NCI-H1436 (cell line): ENCODE results near the gene EXO5.
"Not testable (repeated sequence)": the region's sequence is repeated elsewhere in the genome, so short reads cannot be mapped to it uniquely, and the experiment has no call there.

Source experiments
- DNase-seq: peaks from one replicate; lab custom pipeline; 2025; lab: John Stamatoyannopoulos, UW

EXO5 gene

DNA sequence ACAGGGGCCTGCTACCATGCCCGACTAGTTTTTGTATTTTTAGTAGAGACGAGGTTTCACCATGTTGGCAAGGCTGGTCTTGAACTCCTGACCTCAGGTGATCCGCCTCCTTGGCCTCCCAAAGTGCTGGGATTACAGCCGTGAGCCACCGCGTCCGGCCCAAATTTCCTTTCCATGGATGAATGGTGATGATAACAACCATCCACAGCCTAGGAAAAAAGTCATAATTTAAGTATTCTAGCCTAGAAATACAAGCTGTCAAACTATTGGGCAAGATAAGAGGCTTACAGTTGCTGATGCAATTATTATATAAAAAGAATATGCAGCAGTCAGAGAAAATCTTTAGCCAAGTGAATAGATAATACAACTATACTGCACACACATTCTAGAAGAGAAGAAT lies 46.2 kb downstream of the EXO5 start:
- not testable (repeated sequence) for DNase-seq

DNA sequence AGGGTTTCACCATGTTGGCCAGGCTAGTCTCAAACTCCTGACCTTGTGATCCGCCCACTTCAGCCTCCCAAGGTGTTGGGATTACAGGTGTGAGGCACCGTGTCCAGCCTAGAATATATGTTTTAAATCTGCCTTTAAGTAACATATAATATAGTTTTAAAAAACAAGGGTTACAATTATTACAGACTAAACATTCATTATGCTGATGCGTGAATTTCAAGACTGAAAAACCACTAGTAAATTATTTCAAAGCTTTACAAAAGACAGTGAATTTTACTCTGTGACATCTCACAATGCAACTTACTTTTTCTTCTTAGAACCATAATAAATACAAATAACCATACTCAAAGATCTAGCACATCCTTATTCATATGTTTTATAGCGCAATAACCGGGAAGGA lies 47.6 kb downstream of the EXO5 start:
- DNase-seq: no peak

DNA sequence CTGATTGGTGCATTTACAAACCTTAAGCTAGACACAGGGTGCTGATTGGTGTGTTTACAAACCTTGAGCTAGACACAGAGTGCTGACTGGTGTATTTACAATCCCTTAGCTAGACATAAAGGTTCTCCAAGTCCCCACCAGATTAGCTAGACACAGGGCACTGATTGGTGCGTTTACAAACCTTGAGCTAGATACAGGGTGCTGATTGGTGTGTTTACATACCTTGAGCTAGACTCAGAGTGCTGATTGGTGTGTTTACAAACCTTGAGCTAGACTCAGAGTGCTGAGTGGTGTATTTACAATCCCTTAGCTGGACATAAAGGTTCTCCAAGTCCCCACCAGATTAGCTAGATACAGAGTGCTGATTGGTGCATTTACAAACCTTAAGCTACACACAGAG lies 49.7 kb downstream of the EXO5 start:
- not testable (repeated sequence) for DNase-seq

DNA sequence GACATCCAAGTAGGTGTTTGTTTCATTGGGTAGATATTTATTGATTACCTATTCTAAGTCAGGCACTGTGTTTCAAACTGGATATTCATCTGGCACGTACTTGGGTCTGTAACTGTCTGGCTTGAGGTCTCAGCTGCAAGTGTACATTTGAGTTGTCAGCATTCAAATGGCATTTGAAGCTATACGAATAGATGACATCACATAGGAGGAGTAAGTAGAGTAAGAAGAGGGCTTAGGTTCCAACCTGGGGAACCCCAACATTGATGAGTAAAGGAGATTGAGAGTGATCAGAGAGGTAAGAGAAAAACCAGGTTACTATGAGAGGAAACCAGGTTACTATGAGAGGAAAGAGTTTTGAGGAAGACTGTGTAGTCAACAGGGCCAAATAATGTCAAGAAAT lies 53.6 kb downstream of the EXO5 start:
- no peak for DNase-seq

DNA sequence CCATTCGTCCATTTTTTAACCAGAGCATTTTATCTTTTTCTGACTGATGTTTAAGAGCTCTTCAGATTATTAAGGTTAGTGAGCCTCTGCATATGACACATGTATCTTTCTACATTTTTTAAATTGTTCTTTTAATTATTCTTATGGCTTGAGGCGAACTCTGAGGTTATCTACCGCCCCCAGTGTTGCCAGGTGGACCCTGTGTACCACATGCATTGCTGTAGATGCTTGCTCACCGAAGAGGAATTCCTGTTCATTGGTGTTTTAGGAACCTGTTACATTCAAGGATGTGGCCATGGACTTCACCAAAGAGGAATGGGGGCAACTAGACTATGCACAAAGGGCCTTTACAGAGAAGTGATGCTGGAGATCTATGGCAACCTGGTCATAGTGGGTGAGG lies 54.7 kb downstream of the EXO5 start:
- no peak for DNase-seq

DNA sequence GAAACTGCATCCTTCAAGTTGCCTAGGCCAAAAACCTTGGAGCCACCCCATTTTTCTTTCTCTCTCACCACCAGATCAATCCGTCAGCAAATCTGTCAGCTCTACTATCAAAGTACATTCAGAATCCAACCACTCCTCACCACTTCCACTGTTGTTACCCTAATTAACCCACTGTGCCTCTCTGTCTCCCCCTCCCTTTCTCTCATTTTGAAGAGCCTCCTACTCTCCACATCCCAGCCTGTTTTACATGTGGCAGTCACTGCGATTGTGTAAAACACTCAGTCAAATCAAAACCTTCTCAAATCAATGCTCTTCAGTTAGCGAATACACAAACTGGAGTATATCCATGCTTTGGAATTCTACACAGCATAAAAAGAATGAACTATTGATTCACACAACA lies 55.9 kb downstream of the EXO5 start:
- no peak for DNase-seq

DNA sequence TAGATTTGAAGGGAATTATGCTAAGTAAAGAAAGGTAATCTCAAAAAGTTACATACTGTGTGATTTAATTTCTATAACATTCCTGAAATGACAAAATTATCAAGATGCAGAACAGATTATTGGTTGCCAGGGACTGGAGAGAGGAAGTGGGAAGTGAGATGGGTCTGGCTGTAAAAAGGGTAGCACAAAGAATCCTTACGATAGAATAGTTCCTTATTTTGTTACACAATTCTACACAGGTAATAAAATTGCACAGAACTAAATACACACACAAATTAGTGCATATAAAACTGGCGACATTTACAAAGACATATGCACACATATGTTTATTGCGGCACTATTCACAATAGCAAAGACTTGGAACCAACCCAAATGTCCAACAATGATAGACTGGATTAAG lies 56.3 kb downstream of the EXO5 start:
- DNase-seq: no peak
